ENCODE data around the gene TMEM45A. TPM values are rescaled to one million over a fixed set of nuclear protein-coding genes. Genes with fewer than 3 reads are reported as not detected.

Gene TMEM45A
- total RNA-seq, 4 donors from 2014 or later: 189 to 746 (median 494) TPM

DNA sequence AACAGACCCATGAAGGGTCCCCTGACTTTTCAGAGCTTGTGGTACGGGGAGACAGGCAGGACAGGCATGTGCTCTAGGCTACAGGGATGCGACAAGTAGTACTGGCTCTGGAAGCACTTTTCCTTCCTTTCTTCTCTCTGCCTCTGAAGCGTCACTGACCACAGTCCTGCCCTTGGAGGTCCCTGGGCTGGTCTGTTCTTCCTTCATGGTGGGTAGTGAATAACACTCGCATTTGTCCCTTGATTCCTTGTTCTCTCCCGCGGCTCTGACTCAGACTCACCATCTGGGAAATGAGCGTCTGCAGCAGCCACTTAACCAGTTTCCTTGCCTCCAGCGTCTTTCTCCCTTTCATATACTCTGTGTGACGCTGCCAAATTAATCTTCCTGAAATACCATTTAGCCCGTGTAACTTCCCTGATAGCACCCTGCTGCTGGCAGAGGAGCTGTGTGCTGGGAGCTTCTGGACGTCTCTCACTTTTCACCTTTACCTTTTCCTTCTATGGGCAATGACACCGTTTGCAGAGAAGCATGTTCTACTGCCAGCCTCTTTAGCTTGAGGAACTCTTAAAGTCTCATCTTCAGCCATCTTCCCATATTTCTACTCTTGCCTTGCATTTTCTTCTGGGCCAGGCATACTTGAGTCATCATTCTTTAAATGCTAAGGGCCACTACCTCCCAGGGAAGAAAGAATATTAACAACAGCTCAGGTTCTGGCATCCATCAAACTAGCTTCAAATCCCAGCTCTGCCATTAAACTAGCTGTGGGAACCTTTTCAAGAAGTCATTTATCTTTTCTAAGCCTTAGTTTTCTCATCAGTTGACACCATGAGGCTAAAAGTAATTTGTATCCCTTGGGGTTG, 33.6 kb downstream of the TMEM45A start:
- H3K9me3 ChIP-seq: no peaks in the 10 kb centered on the region
- H3K4me1 ChIP-seq: peaks cover 77% of the 10 kb centered on the region
- peak overlapping the region; percentile 94 for H3K27ac ChIP-seq
- peak overlapping the region; percentile 18 for H3K4me3 ChIP-seq
- TF ChIP-seq POLR2AphosphoS5 (IDR thresholded peaks at IDR 0.05): peak in 1 of 3 donors; percentile 32
- TF ChIP-seq POLR2A (IDR thresholded peaks at IDR 0.05): no peak
- TF ChIP-seq, protein P1, sequence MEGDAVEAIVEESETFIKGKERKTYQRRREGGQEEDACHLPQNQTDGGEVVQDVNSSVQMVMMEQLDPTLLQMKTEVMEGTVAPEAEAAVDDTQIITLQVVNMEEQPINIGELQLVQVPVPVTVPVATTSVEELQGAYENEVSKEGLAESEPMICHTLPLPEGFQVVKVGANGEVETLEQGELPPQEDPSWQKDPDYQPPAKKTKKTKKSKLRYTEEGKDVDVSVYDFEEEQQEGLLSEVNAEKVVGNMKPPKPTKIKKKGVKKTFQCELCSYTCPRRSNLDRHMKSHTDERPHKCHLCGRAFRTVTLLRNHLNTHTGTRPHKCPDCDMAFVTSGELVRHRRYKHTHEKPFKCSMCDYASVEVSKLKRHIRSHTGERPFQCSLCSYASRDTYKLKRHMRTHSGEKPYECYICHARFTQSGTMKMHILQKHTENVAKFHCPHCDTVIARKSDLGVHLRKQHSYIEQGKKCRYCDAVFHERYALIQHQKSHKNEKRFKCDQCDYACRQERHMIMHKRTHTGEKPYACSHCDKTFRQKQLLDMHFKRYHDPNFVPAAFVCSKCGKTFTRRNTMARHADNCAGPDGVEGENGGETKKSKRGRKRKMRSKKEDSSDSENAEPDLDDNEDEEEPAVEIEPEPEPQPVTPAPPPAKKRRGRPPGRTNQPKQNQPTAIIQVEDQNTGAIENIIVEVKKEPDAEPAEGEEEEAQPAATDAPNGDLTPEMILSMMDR (IDR thresholded peaks at IDR 0.05): no peak
- TF ChIP-seq EP300 (IDR thresholded peaks at IDR 0.05): no peak
- peak in 1 of 2 donors; percentile 76 for DNase-seq (ENCODE audit: low spot score in 2 of 2)
- no peaks in the 10 kb centered on the region for H3K36me3 ChIP-seq
- WGBS: 19% methylated on average over 12 of the region's 12 CpGs
- H3K27me3 ChIP-seq: no peaks in the 10 kb centered on the region

DNA sequence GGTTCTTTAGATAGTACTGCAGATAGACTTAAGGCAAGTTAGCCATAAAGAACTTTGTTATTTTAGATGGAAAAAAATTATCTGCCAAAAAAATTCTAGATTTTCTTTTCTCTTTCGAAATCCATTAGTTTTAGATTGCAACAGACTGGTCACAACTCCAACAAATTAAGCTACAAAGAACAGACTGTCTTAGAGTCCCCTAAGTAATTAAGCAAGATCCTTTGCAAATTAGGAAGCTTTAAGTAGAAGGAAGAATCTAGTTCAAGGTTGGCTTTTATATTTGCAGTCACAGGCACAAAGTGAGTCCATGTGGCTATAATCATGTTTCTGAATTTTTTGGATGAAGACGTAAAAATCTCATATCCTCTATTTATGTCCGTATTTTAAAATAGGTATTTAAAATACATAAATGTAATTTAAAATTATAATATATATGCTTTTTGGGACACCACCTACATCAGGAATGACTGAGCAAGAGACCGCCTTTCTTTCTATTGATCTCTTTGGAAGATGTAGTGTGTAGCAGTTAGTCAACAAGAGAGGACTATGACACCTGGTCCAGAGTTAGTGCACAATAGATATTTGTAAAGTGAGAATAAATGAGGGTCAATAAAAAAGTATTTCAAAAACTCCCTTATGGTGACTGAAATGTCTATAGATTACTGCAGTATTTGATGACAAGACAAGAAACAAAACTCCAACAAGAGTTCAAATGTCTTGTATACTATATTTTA, 34.4 kb downstream of the TMEM45A start:
- Histone ChIP-seq H3K27me3 (no peaks in the 10 kb centered on the region), H3K36me3 (no peaks in the 10 kb centered on the region), H3K4me1 (peaks cover 74% of the 10 kb centered on the region), H3K4me3 (no peak overlapping the region), H3K27ac (peak overlapping the region; percentile 94), H3K9me3 (no peaks in the 10 kb centered on the region)
- WGBS: 76% methylated on average over 4 of the region's 4 CpGs
- no peak for DNase-seq (ENCODE audit: low spot score in 2 of 2)
- TF ChIP-seq, protein P1 (IDR thresholded peaks at IDR 0.05): no peak
- no peak for TF ChIP-seq EP300 (IDR thresholded peaks at IDR 0.05)

DNA sequence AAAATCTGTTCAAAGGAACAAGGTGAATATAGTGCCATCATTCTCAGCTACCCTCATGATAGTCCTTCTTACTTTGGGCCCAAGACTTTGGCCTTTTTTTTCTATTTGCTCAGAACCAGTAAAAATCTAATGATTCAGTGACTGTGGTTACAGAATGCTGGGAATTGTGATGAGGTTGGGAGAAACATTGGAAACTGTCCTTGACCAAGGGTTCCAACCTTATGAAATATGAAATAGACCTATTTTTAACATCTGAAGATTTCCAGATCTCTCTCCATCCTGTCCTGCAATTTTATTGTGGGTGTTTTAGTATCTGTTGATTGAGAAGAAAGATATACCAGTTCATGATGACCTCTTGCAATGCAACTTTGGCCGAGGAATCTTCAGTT, 34.9 kb downstream of the TMEM45A start:
- no peak for DNase-seq (ENCODE audit: low spot score in 2 of 2)
- TF ChIP-seq EP300 (IDR thresholded peaks at IDR 0.05): no peak
- TF ChIP-seq POLR2AphosphoS5 (IDR thresholded peaks at IDR 0.05): no peak
- TF ChIP-seq, protein P1 (IDR thresholded peaks at IDR 0.05): no peak
- no peak for TF ChIP-seq POLR2A (IDR thresholded peaks at IDR 0.05)
- Histone ChIP-seq H3K9me3 (no peaks in the 10 kb centered on the region), H3K4me3 (no peak overlapping the region), H3K4me1 (peaks cover 74% of the 10 kb centered on the region), H3K36me3 (no peaks in the 10 kb centered on the region), H3K27ac (peak overlapping the region; percentile 94), H3K27me3 (no peaks in the 10 kb centered on the region)
- 72% methylated on average over 1 of the region's 1 CpG for WGBS

DNA sequence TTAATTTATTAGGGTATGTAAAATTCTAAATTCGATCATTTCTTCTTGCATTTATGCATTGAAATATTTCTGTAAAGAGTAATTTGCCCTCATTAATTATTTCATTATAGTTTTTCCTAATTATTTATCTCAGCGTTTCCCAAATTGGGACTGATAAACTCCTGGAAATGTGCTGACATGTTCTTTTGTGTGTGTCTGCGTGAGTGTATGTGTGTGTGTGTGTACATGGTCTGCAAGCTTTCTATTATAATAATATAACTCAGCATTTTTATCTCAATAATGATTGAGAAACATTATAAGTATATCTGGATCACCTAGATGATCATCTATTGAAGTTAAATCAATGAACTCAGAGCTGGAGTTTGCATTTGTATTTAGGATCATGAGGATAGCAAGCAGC, 38.7 kb downstream of the TMEM45A start:
- Histone ChIP-seq H3K4me1 (peaks cover 70% of the 10 kb centered on the region), H3K36me3 (no peaks in the 10 kb centered on the region), H3K27ac (no peak overlapping the region), H3K27me3 (no peaks in the 10 kb centered on the region), H3K4me3 (no peak overlapping the region), H3K9me3 (no peaks in the 10 kb centered on the region)
- TF ChIP-seq POLR2A (IDR thresholded peaks at IDR 0.05) (no peak), POLR2AphosphoS5 (IDR thresholded peaks at IDR 0.05) (no peak), EP300 (IDR thresholded peaks at IDR 0.05) (no peak)
- TF ChIP-seq, protein P1 (IDR thresholded peaks at IDR 0.05): no peak
- WGBS: 72% methylated on average over 3 of the region's 3 CpGs
- no peak for DNase-seq (ENCODE audit: low spot score in 2 of 2)

DNA sequence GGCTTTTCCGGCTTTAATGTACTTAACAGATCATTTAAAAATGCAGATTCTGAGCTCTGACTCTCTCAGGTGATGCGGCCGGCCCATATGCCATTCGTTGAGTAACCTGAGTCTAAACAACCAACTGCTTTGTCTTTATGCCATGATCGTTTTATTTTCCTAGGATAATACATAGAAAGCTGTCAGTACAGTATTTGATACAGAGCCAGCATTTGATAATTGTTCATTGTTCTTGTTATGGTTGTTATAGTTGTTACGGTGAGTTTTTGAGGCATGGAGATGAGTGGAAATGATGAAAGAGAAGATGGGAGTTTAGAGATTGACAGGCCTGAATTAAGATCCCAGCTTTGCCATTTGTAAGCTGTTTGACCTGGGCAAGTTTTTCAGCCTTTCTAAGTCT, 40.0 kb downstream of the TMEM45A start:
- no peak for TF ChIP-seq POLR2A (IDR thresholded peaks at IDR 0.05)
- no peak for TF ChIP-seq EP300 (IDR thresholded peaks at IDR 0.05)
- TF ChIP-seq, protein P1 (IDR thresholded peaks at IDR 0.05): no peak
- no peak for TF ChIP-seq POLR2AphosphoS5 (IDR thresholded peaks at IDR 0.05)
- Histone ChIP-seq H3K4me3 (no peak overlapping the region), H3K4me1 (peaks cover 66% of the 10 kb centered on the region), H3K9me3 (no peaks in the 10 kb centered on the region), H3K27ac (peak overlapping the region; percentile 42), H3K27me3 (no peaks in the 10 kb centered on the region), H3K36me3 (no peaks in the 10 kb centered on the region)
- WGBS: 67% methylated on average over 6 of the region's 6 CpGs
- DNase-seq (ENCODE audit: low spot score in 2 of 2): no peak

All from suprapubic skin (tissue), 4 donors.